HG02678 (cell line): ENCODE measurements around the gene C1QTNF12.

ENCODE experiments used
- ATAC-seq: cut with Tn5 transposase; IDR thresholded peaks from one replicate; pipeline ENCODE4 v1.9.1; 2021; ENCODE audit warnings: mild to moderate bottlenecking, moderate library complexity; ENCODE audit not compliant: unreplicated experiment

Gene C1QTNF12

DNA sequence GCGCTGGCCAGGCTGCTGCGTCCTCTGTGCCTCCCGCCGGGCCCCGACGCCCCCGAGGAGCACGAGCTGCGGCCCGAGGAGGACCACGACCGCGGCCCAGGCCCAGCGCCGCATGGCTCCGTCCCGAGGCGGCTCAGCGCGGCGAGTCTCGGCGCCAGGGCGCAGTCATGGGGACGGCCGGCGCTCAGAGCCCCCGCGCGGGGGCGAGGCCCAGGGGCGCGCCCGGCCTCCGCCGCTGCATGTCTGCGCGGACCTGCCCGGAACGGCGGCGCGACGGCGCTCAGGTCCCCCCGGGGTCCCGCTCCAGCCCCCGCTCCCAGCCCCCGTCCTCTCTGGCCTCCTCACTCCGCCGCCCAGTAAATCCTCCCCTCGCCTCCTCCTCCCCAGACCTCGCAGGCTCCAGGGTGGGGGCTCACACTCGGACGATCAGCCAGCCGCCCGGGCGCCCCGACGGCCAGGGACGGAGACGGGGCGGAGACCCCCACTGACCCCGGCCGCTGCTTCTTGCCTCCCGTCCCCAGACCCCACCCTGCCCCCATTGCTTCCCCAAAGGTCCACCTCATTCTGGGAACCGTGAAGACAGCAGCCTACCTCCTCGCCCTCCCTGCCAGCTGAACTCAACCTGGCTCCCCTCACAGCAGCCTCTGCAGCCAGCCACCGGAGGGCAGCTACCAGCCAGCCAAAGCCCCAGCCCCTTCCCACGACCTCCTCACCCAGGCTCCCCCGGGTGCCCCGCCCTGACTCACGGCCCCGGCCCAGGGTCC is at the start of gene C1QTNF12:
Gene C1QTNF12, minus strand, starts transcription at position 146 of the 764 bp plus-strand sequence. Its CDS starts 32 bp downstream, at position 114.
- ATAC-seq, result no peak

- no peak for ATAC-seq
These were observed 48.8 kb upstream of the C1QTNF12 start for GRCh38 chr1:1295154-1295923.

- no peak for ATAC-seq
These were observed 47.8 kb upstream of the C1QTNF12 start for GRCh38 chr1:1294250-1294890.

- ATAC-seq, result no peak
These were observed 47.0 kb upstream of the C1QTNF12 start for GRCh38 chr1:1293263-1294249.

- no peak for ATAC-seq
These were observed 46.3 kb upstream of the C1QTNF12 start for GRCh38 chr1:1292851-1293250.

DNA sequence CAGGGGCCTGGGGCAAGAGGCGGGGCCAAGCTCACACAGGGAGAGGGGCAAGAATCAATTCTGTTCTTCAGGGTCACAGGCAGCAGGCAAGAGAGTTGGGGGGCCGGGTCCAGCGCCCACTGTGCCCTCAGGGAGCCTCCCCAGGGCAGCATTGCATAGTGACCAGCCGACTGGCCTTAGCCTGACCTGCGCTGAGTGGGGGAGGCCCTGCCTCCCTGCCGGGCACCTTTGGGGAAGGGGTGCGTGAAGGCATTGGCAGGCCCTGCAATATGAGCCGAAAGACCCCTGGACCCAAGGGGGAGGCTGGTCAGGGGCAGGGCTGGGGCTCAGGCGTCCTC is 45.9 kb upstream of the C1QTNF12 start:
- no peak for ATAC-seq

- ATAC-seq, result no peak
These were observed 45.3 kb upstream of the C1QTNF12 start for GRCh38 chr1:1291548-1292441.

GRCh38 chr1:1291023-1291528 is 44.6 kb upstream of the C1QTNF12 start:
- no peak for ATAC-seq

DNA sequence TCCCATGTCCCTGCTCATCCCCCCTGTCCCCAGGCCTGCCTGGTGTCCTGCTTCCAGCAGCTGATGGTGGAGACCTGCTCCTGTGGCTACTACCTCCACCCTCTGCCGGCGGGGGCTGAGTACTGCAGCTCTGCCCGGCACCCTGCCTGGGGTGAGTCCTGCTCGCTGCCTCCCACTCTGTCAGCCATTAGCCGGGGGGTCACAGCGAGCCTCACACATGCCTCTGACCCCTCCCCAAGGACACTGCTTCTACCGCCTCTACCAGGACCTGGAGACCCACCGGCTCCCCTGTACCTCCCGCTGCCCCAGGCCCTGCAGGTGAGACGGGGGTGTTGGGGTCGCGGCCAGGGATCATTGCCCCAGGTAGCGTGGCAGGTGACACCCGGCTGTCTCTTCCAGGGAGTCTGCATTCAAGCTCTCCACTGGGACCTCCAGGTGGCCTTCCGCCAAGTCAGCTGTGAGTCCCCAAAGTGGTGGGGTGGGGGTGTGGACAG is 43.8 kb upstream of the C1QTNF12 start:
- no peak for ATAC-seq

GRCh38 chr1:1287288-1288110 is 41.0 kb upstream of the C1QTNF12 start:
- ATAC-seq, result no peak

- no peak for ATAC-seq
These were observed 40.1 kb upstream of the C1QTNF12 start for GRCh38 chr1:1286313-1287261.

GRCh38 chr1:1285611-1286311 is 39.2 kb upstream of the C1QTNF12 start:
- no peak for ATAC-seq

DNA sequence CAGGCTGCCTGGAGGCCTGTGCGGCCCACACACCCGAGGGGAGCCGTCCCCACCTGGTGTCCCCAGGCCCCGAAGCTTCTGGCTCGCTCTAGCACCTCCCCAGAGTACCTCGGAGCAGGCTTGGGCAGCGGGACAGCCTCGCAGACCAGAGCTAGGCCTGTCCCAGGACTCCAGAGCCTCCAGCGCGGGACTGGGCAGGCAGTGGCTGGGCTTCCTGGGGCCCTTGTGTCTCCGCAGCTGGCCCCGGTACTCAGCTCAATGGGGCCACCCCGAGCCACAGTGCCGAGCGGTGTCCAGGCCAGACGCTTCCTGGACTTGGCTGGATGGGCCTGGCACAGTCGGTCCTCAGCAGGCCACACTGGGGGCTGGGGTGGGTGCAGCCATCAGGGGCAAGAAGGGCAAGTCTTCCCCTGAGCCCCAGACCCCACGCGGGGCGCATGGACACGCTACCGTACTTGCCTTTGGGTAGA is 38.6 kb upstream of the C1QTNF12 start:
- no peak for ATAC-seq

DNA sequence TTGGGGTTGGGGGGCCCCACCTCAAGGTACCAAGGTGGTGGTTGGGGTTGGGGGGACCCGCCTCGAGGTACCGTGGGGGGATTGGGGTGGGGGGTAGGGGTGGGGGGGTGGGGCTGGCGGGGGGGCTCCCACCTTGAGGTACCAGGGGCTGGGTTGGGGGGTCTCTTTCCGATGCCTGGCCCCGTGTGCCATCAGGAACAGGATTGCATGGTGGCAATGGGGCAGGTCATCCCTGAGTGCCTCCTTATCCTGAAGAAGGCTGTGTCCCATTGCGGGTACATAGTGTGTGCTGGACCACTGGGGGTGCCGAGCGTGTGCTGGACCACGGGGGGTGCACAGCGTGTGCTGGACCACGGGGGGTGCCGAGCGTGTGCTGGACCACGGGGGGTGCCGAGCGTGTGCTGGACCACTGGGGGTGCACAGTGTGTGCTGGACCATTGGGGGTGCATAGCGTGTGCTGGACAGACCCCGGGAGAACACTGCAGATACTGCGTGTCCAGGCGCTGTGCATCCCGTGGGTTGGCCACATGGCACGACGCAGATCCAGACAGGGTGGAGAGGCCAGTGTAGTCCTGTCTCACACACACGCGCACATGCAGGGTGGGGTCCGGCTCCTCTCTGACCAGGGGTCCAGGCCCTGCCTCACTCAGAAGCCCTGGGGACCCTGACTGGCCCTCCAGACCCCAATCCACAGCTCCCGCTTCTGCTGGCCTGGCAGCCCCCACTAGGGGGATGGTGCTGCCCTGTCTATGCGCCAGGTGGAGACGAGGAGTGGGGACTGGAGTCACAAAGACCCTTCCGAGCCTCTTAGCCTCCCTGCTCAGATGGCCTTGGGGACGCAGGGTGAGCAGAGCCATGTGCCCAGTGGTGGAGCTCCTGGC is 37.9 kb upstream of the C1QTNF12 start:
- no peak for ATAC-seq

GRCh38 chr1:1283821-1284220 is 37.3 kb upstream of the C1QTNF12 start:
- ATAC-seq, result no peak

- no peak for ATAC-seq
These were observed 36.5 kb upstream of the C1QTNF12 start for GRCh38 chr1:1282998-1283397.
